SK-N-SH (cell line): Measurements from ENCODE around the gene ZMIZ1. TPM values are rescaled to one million over a fixed set of nuclear protein-coding genes. Genes with fewer than 3 reads are reported as not detected.

Experiments
- CTCF ChIA-PET: fragments of 300-600, 350-600 bp; formaldehyde crosslinking; extraction: SDS; loops from one replicate; lab custom pipeline; 2021; lab: Yijun Ruan, JAX
- POLR2A ChIA-PET: fragments of 350-600 bp; sonication (Branson Sonifier 250); formaldehyde crosslinking; extraction: SDS; loops from one replicate; lab custom pipeline; 2020; ENCODE audit warnings: antibody characterized with exemption, inconsistent platforms; lab: Yijun Ruan, JAX
- DNase-seq: peaks from one replicate; pipeline ENCODE4 v3.0.0; 2012
- H2AFZ ChIP-seq: fragments of 200-600 bp; sonication (generic); 2 replicates; pipeline ENCODE4 v1.8.1; 2016; ENCODE audit warnings: antibody characterized with exemption, mild to moderate bottlenecking, low read depth
- H3F3A ChIP-seq: fragments of 200-600 bp; sonication (generic); replicated peaks from 2 replicates; pipeline ENCODE3; 2016; ENCODE audit warnings: antibody characterized with exemption, mild to moderate bottlenecking; ENCODE audit not compliant: insufficient read depth
- H3K27ac ChIP-seq, 2 experiments: fragments of 200-500 bp in 1 of 2; fragments of 200-600 bp in 1 of 2; sonication (Bioruptor generic) in 1 of 2; sonication (generic), shearing (Covaris generic) in 1 of 2; 2 replicates each; pipeline versions ENCODE4 v1.5.1 to v1.6.1; 2014 to 2016; ENCODE audit warnings: low read depth in 2 of 2, inconsistent platforms in 1 of 2, low read length in 1 of 2, mild to moderate bottlenecking in 1 of 2, mixed read lengths in 1 of 2
- H3K27me3 ChIP-seq: fragments of 200-600 bp; sonication (generic), shearing (Covaris generic); 2 replicates; pipeline ENCODE4 v1.6.1; 2016; ENCODE audit warnings: mixed run types; ENCODE audit not compliant: insufficient read depth
- H3K36me3 ChIP-seq, 2 experiments: fragments of 200-500 bp in 1 of 2; fragments of 200-600 bp in 1 of 2; sonication (Bioruptor generic) in 1 of 2; sonication (generic) in 1 of 2; replicated peaks in 1 of 2; 2 replicates each; pipeline versions ENCODE3 to v1.5.1; 2014 to 2016; ENCODE audit warnings: low read length in 1 of 2, mild to moderate bottlenecking in 1 of 2; ENCODE audit not compliant: insufficient read depth in 2 of 2, control insufficient read depth in 1 of 2
- H3K4me1 ChIP-seq, 2 experiments: fragments of 200-500 bp in 1 of 2; fragments of 200-600 bp in 1 of 2; sonication (Bioruptor generic) in 1 of 2; sonication (generic), shearing (Covaris generic) in 1 of 2; 2 replicates each; pipeline versions ENCODE4 v1.5.1 to v1.6.1; 2014 to 2016; ENCODE audit warnings: low read depth in 1 of 2, low read length in 1 of 2, mixed run types in 1 of 2; ENCODE audit not compliant: insufficient read depth in 2 of 2, control insufficient read depth in 1 of 2
- H3K4me2 ChIP-seq: fragments of 200-600 bp; sonication (generic), shearing (Covaris generic); 2 replicates; pipeline ENCODE4 v1.6.1; 2017; ENCODE audit warnings: mixed run types
- H3K4me3 ChIP-seq, 2 experiments: fragments of 200-500 bp in 1 of 2; fragments of 200-600 bp in 1 of 2; sonication (Bioruptor generic) in 1 of 2; sonication (generic), shearing (Covaris generic) in 1 of 2; 2 replicates each; pipeline versions ENCODE4 v1.5.1 to v1.8.1; 2014 to 2016; ENCODE audit warnings: low read depth in 2 of 2, inconsistent platforms in 1 of 2, low read length in 1 of 2, mild to moderate bottlenecking in 1 of 2, mixed read lengths in 1 of 2, moderate library complexity in 1 of 2
- H3K79me2 ChIP-seq: fragments of 200-600 bp; sonication (generic); 2 replicates; pipeline ENCODE4 v1.8.1; 2017; ENCODE audit warnings: mild to moderate bottlenecking; ENCODE audit not compliant: insufficient read depth
- H3K9ac ChIP-seq: fragments of 200-600 bp; sonication (generic); 2 replicates; pipeline ENCODE4 v1.6.1; 2017; ENCODE audit warnings: mixed run types
- H3K9me2 ChIP-seq: fragments of 200-600 bp; sonication (generic); 2 replicates; pipeline ENCODE4 v1.6.1; 2017; ENCODE audit warnings: mixed run types
- H3K9me3 ChIP-seq: fragments of 200-600 bp; sonication (generic); 2 replicates; pipeline ENCODE4 v1.6.1; 2017; ENCODE audit warnings: mixed run types, mild to moderate bottlenecking, moderate library complexity
- H4K20me1 ChIP-seq: fragments of 200-600 bp; sonication (generic); 2 replicates; pipeline ENCODE4 v1.6.1; 2017; ENCODE audit warnings: mild to moderate bottlenecking, mixed run types; ENCODE audit not compliant: insufficient read depth
- CTCF ChIP-seq: fragments of 200-600 bp; sonication (generic); IDR thresholded peaks from 2 replicates; pipeline ENCODE4 v1.6.1; 2017; ENCODE audit warnings: antibody characterized with exemption, mild to moderate bottlenecking, moderate library complexity
- ELF1 ChIP-seq: IDR thresholded peaks from 2 replicates; pipeline ENCODE4 v1.4.0; 2012
- EP300 ChIP-seq, 2 experiments: IDR thresholded peaks; 2 replicates each; pipeline versions ENCODE4 v1.4.0 to v1.6.1; 2012; ENCODE audit warnings: borderline replicate concordance in 1 of 2, low read depth in 1 of 2, low read length in 1 of 2
- JUND ChIP-seq: IDR thresholded peaks from 2 replicates; pipeline ENCODE4 v1.4.0; 2012
- MXI1 ChIP-seq: IDR thresholded peaks from 2 replicates; pipeline ENCODE4 v1.6.1; 2012; ENCODE audit warnings: mild to moderate bottlenecking, low read depth, low read length, improper control_type of control experiment
- PBX3 ChIP-seq: IDR thresholded peaks from 2 replicates; pipeline ENCODE4; 2012
- POLR2AphosphoS5 ChIP-seq: IDR thresholded peaks from 2 replicates; pipeline ENCODE4 v1.6.1; 2012; ENCODE audit warnings: low read depth, low read length
- RAD21 ChIP-seq: IDR thresholded peaks from 2 replicates; pipeline ENCODE4 v1.6.1; 2012; ENCODE audit warnings: mild to moderate bottlenecking, low read length
- RCOR1 ChIP-seq: fragments of 150-350 bp; IDR thresholded peaks from 2 replicates; pipeline ENCODE4 v1.6.1; 2017; ENCODE audit warnings: antibody characterized with exemption, low read length
- TAF1 ChIP-seq: IDR thresholded peaks from 2 replicates; pipeline ENCODE4 v1.6.1; 2012; ENCODE audit warnings: low read depth, mild to moderate bottlenecking, low read length, moderate library complexity, borderline replicate concordance
- WGBS: methylation state at CpG from one replicate; pipeline ENCODE4 v1.1.6; 2017; ENCODE audit warnings: low lambda C conversion rate; 5-methylcytosine and 5-hydroxymethylcytosine counted together
- polyA plus RNA-seq, 3 experiments: library from polyadenylated mRNA; depleted of rRNA; stranded (reverse); fragments of >200 nt; gene quantifications; 2 replicates each; pipeline ENCODE4 v1.2.3, GENCODE V29; 2012

The ZMIZ1 gene
- polyA plus RNA-seq, 1 of the 3 experiments (the other 2 are of a cell fraction): 23.5 TPM

DNA sequence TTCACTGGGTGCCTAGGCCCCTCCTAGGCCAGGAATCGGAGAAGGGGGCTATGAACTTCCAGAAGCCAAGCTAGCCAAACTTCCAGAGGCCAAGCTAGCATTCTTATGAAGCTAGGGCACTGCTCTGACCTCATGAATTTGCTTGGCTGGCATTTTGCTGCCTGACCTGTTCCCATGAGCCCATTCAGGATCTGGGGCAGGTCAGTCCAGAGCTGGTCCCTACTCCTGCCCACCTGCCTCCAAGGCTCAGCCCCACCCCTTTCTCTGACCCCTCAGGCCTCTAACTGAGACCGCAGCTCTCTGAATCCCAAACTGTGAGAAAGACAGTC, 277.2 kb downstream of the ZMIZ1 start:
- H3K9me2 ChIP-seq: no peaks in the 10 kb centered on the region
- no peaks in the 10 kb centered on the region for H3F3A ChIP-seq
- POLR2A ChIA-PET: interaction anchor here (0.6 to 2.4 kb wide), 2 partner anchors 103 to 106 kb away, joined by 4 to 7 read pairs; no protein-coding TSS in a partner anchor
- H3K4me3 ChIP-seq: no peak overlapping the region
- peaks cover 41% of the 10 kb centered on the region for H3K79me2 ChIP-seq
- peak overlapping the region in 1 of 2 experiments; percentile 62; a peak in 1 of 4 replicates for H3K27ac ChIP-seq
- H3K4me1 ChIP-seq: peaks cover 13 to 62% of the 10 kb centered on the region in 2 experiments; a peak in 3 of 4 replicates
- H3K36me3 ChIP-seq: peaks cover 20 to 22% of the 10 kb centered on the region in 2 experiments
- peaks cover 18% of the 10 kb centered on the region; the same call in 1 of the 2 replicates for H4K20me1 ChIP-seq
- WGBS: 100% methylated on average over 1 of the region's 2 CpGs
- H3K27me3 ChIP-seq: no peaks in the 10 kb centered on the region
- DNase-seq: peak; percentile 7
- no peak overlapping the region for H3K4me2 ChIP-seq
- H3K9ac ChIP-seq: no peak overlapping the region
- H3K9me3 ChIP-seq: no peaks in the 10 kb centered on the region
- TF ChIP-seq POLR2AphosphoS5 (no peak), CTCF (no peak), JUND (no peak), RAD21 (no peak), PBX3 (no peak)
- no peak overlapping the region for H2AFZ ChIP-seq
- CTCF ChIA-PET: interaction anchor here (0.7 to 2.3 kb wide), 9 partner anchors 12 to 142 kb away, joined by 3 to 13 read pairs (median 4); no protein-coding TSS in a partner anchor

DNA sequence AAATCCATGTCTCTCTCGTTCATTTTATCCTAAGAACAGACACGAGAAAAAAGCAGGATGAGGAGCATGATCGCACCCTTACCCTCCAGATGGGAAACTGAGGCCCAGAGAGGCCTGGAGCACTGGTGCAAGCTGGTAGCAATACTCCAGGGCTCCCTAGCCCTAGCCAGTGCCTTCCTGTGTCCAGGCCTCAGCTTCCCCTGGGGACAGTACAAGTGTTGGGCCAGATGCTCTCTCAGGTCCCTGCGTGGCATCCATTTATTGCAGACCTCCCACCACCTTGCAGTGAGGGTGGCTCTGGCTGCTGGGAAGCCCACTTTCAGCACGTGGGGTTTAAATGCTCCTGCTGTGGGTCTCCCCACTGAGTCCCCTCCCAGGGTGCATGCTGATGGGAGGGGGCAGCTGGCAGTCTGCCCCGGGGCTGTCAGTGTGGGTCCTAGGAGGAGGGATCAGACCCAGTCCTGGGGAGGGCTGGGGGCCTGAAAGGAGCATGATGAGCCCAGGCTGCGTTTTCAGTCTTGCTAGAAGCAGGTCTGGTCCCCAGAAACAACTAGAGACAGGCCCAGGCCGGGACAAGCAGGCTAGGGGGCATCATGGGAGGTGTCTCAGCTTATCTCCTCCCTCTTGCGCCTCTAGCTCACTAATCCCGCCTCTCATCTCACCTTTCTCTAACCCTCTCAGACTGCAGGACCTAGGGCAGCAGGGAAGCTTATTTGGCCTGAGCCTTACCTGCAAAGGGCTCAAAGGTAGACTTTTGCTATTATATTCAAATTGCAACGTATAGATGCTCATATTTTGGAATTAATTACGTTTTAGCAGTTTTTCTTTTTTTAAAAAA, 277.8 kb downstream of the ZMIZ1 start:
- H3K4me1 ChIP-seq: peaks cover 13 to 62% of the 10 kb centered on the region in 2 experiments; a peak in 3 of 4 replicates
- H3K9me3 ChIP-seq: no peaks in the 10 kb centered on the region
- peaks cover 44% of the 10 kb centered on the region for H3K79me2 ChIP-seq
- CTCF ChIA-PET: interaction anchor here (0.5 to 2.3 kb wide), 14 partner anchors 12 to 585 kb away, joined by 3 to 13 read pairs (median 3); no protein-coding TSS in a partner anchor
- peak overlapping the region in 1 of 2 experiments; percentile 96; a peak in 2 of 4 replicates for H3K4me3 ChIP-seq
- POLR2A ChIA-PET: no interaction called here
- H2AFZ ChIP-seq: peak overlapping the region; percentile 77
- peaks cover 18% of the 10 kb centered on the region; the same call in 1 of the 2 replicates for H4K20me1 ChIP-seq
- H3K4me2 ChIP-seq: peak overlapping the region; percentile 99
- H3K36me3 ChIP-seq: peaks cover 26% of the 10 kb centered on the region in 2 experiments
- no peaks in the 10 kb centered on the region for H3F3A ChIP-seq
- no peaks in the 10 kb centered on the region for H3K27me3 ChIP-seq
- TF ChIP-seq EP300 (IDR thresholded peaks at IDR 0.05; ENCODE audit: borderline replicate concordance in 1 of 2, low read depth in 1 of 2, low read length in 1 of 2) (no peak), ELF1 (no peak), MXI1 (no peak), RCOR1 (no peak), TAF1 (no peak)
- peak overlapping the region; percentile 8; the same call in 1 of the 2 replicates for H3K9ac ChIP-seq
- WGBS: 58% methylated on average over 10 of the region's 12 CpGs
- H3K27ac ChIP-seq: peak overlapping the region in 1 of 2 experiments; percentile 62; a peak in 1 of 4 replicates
- H3K9me2 ChIP-seq: no peaks in the 10 kb centered on the region
- DNase-seq: peak; percentile 41
